SK-N-SH (cell line): ENCODE measurements around the gene TMPRSS9.

Experiments
- ELF1 ChIP-seq: IDR thresholded peaks from 2 replicates; pipeline ENCODE4 v1.4.0; 2012
- EP300 ChIP-seq, 2 experiments: IDR thresholded peaks; 2 replicates each; pipeline versions ENCODE4 v1.4.0 to v1.6.1; 2012; ENCODE audit warnings: borderline replicate concordance in 1 of 2, low read depth in 1 of 2, low read length in 1 of 2
- FOSL2 ChIP-seq: IDR thresholded peaks from 2 replicates; pipeline ENCODE4 v1.4.0; 2012; ENCODE audit warnings: low read depth, mild to moderate bottlenecking, moderate library complexity, borderline replicate concordance
- MXI1 ChIP-seq: IDR thresholded peaks from 2 replicates; pipeline ENCODE4 v1.6.1; 2012; ENCODE audit warnings: mild to moderate bottlenecking, low read depth, low read length, improper control_type of control experiment
- RAD21 ChIP-seq: IDR thresholded peaks from 2 replicates; pipeline ENCODE4 v1.6.1; 2012; ENCODE audit warnings: mild to moderate bottlenecking, low read length
- RCOR1 ChIP-seq: fragments of 150-350 bp; IDR thresholded peaks from 2 replicates; pipeline ENCODE4 v1.6.1; 2017; ENCODE audit warnings: antibody characterized with exemption, low read length
- SIN3A ChIP-seq: IDR thresholded peaks from 2 replicates; pipeline ENCODE4 v1.6.1; 2012; ENCODE audit warnings: low read depth, mild to moderate bottlenecking, low read length, moderate library complexity, borderline replicate concordance
- TAF1 ChIP-seq: IDR thresholded peaks from 2 replicates; pipeline ENCODE4 v1.6.1; 2012; ENCODE audit warnings: low read depth, mild to moderate bottlenecking, low read length, moderate library complexity, borderline replicate concordance
- YY1 ChIP-seq: IDR thresholded peaks from 2 replicates; pipeline ENCODE4 v1.4.0; 2012; ENCODE audit warnings: low read depth, mild to moderate bottlenecking
- TF ChIP-seq, protein P1 (sequence below): fragments of 200-600 bp; sonication (generic); IDR thresholded peaks from 2 replicates; pipeline ENCODE4 v1.6.1; 2017; ENCODE audit warnings: antibody characterized with exemption, mild to moderate bottlenecking, moderate library complexity
- TF ChIP-seq, protein P2 (sequence below): fragments of 150-350 bp; IDR thresholded peaks from 2 replicates; pipeline ENCODE4 v1.6.1; 2017; ENCODE audit warnings: antibody characterized with exemption, low read length, low read depth, borderline replicate concordance

DNA sequence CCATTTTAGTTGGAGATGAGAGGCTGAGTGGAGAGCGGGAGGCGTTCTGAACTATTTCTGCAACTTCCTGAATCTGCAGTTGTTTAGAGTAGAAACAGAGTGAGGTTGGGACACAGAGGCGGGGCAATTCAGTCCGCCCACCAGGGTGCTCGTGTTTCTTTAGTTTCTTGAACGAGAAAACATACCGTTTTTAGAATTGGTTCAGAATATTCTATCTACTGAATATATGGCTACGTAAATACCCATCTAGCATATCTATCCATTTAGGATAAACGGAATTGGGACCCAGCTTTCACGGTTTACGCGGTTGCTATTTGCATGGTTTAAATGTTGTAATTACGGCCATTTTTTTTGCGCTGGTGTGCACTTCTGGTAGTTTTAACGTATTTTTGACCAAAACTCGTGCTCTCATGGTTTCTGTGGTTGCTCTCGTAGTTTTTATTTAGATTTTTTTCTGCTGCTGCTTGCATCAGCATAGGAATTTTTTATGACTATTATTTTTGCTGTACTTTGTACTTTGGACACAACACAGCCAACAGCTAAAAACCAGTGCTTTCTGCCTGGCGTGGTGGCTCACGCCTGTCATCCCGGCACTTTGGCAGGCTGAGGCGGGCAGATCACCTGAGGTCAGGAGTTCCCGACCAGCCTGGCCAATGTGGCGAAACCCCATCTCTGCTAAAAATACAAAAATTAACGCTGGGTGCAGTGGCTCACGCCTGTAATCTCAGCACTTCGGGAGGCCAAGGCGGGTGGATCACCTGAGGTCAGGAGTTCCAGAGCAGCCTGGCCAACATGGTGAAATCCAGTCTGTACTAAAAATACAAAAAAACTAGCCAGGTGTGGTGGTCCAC is 34.6 kb downstream of the TMPRSS9 start:
- TF ChIP-seq TAF1 (no peak), SIN3A (no peak), MXI1 (no peak), EP300 (IDR thresholded peaks at IDR 0.05; ENCODE audit: borderline replicate concordance in 1 of 2, low read depth in 1 of 2, low read length in 1 of 2) (no peak), FOSL2 (no peak), RAD21 (no peak), YY1 (no peak), ELF1 (no peak), RCOR1 (no peak)
- TF ChIP-seq, protein P1, sequence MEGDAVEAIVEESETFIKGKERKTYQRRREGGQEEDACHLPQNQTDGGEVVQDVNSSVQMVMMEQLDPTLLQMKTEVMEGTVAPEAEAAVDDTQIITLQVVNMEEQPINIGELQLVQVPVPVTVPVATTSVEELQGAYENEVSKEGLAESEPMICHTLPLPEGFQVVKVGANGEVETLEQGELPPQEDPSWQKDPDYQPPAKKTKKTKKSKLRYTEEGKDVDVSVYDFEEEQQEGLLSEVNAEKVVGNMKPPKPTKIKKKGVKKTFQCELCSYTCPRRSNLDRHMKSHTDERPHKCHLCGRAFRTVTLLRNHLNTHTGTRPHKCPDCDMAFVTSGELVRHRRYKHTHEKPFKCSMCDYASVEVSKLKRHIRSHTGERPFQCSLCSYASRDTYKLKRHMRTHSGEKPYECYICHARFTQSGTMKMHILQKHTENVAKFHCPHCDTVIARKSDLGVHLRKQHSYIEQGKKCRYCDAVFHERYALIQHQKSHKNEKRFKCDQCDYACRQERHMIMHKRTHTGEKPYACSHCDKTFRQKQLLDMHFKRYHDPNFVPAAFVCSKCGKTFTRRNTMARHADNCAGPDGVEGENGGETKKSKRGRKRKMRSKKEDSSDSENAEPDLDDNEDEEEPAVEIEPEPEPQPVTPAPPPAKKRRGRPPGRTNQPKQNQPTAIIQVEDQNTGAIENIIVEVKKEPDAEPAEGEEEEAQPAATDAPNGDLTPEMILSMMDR = no peak
- TF ChIP-seq, protein P2, sequence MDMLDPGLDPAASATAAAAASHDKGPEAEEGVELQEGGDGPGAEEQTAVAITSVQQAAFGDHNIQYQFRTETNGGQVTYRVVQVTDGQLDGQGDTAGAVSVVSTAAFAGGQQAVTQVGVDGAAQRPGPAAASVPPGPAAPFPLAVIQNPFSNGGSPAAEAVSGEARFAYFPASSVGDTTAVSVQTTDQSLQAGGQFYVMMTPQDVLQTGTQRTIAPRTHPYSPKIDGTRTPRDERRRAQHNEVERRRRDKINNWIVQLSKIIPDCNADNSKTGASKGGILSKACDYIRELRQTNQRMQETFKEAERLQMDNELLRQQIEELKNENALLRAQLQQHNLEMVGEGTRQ = no peak
